ENCODE data around the gene ZSCAN31. TPM values are rescaled to one million over a fixed set of nuclear protein-coding genes. Genes with fewer than 3 reads are reported as not detected.

ZSCAN31 gene
- total and polyA plus RNA-seq, 9 of the 15 experiments (the other 6 are each of a cell fraction or from before 2014, with no cell fraction given): 3.9 to 12.1 (median 7.0) TPM

- no peak for TF ChIP-seq POLR2G (IDR thresholded peaks at IDR 0.05; ENCODE audit: low read depth, low read length)
- TF ChIP-seq ETS2 (tag; IDR thresholded peaks at IDR 0.05; ENCODE audit: borderline replicate concordance, poor library complexity, severe bottlenecking): no peak
- TF ChIP-seq, protein P1, sequence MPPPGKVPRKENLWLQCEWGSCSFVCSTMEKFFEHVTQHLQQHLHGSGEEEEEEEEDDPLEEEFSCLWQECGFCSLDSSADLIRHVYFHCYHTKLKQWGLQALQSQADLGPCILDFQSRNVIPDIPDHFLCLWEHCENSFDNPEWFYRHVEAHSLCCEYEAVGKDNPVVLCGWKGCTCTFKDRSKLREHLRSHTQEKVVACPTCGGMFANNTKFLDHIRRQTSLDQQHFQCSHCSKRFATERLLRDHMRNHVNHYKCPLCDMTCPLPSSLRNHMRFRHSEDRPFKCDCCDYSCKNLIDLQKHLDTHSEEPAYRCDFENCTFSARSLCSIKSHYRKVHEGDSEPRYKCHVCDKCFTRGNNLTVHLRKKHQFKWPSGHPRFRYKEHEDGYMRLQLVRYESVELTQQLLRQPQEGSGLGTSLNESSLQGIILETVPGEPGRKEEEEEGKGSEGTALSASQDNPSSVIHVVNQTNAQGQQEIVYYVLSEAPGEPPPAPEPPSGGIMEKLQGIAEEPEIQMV (tag; conservative IDR thresholded peaks at IDR 0.05; ENCODE audit: low read depth): no peak
- TF ChIP-seq ZBTB1 (CRISPR knock-in tag; IDR thresholded peaks at IDR 0.05; ENCODE audit: borderline replicate concordance, low read depth): no peak
- TF ChIP-seq TFE3 (CRISPR knock-in tag; IDR thresholded peaks at IDR 0.05): no peak
- TF ChIP-seq RB1 (IDR thresholded peaks at IDR 0.05; ENCODE audit: low read depth): peak; percentile 63; the same call in 1 of the 2 replicates
- no peak for TF ChIP-seq ZNF143 (CRISPR knock-in tag; IDR thresholded peaks at IDR 0.05)
- TF ChIP-seq CBX1 (IDR thresholded peaks at IDR 0.05; ENCODE audit: low read depth): no peak
- peak; percentile 34; the same call in 1 of the 2 replicates for TF ChIP-seq NCOA1 (IDR thresholded peaks at IDR 0.05; ENCODE audit: low read depth)
- no peak for TF ChIP-seq E2F1 (CRISPR knock-in tag; IDR thresholded peaks at IDR 0.05)
- 0 out of 2 replicates have a peak, but pooled peaks have one; percentile 22 for TF ChIP-seq TEAD2 (tag; IDR thresholded peaks at IDR 0.05)
- TF ChIP-seq BDP1 (IDR thresholded peaks at IDR 0.05; ENCODE audit: insufficient read depth, insufficient read length): no peak
- no peak for TF ChIP-seq PCBP1 (IDR thresholded peaks at IDR 0.05; ENCODE audit: low read depth, low read length, poor library complexity, severe bottlenecking)
- TF ChIP-seq EZH2 (IDR thresholded peaks at IDR 0.05; ENCODE audit: borderline replicate concordance, low read depth, low read length): no peak
- TF ChIP-seq TEAD4 (IDR thresholded peaks at IDR 0.05; ENCODE audit: low read length): peak; percentile 62
- no peak for TF ChIP-seq TEAD4 (CRISPR knock-in tag; IDR thresholded peaks at IDR 0.05; ENCODE audit: borderline replicate concordance)
- TF ChIP-seq MYC (IDR thresholded peaks at IDR 0.05; ENCODE audit: low read depth, low read length): peak; percentile 31; the same call in 1 of the 2 replicates
- no peak for TF ChIP-seq MYC (CRISPR knock-in tag; IDR thresholded peaks at IDR 0.05; ENCODE audit: borderline replicate concordance, low read depth)
- no peak for TF ChIP-seq POLR3A (IDR thresholded peaks at IDR 0.05; ENCODE audit: borderline replicate concordance, extremely low read depth, insufficient read depth, insufficient read length)
- 0 out of 2 replicates have a peak, but pooled peaks have one; percentile 61 for TF ChIP-seq ERF (CRISPR knock-in tag; IDR thresholded peaks at IDR 0.05)
- peak; percentile 83; the same call in 1 of the 2 replicates for TF ChIP-seq ARID3A (IDR thresholded peaks at IDR 0.05; ENCODE audit: borderline replicate concordance, low read depth, low read length)
Observed at GRCh38 chr6:28355743-28356665, 20.1 kb upstream of the ZSCAN31 start (continued).

Data from K562 (cell line).